ENCODE measurements around the gene PLEKHM3. TPM values are rescaled to one million over a fixed set of nuclear protein-coding genes. Genes with fewer than 3 reads are reported as not detected.
"Not testable (repeated sequence)": the region's sequence is repeated elsewhere in the genome, so short reads cannot be mapped to it uniquely, and the experiment has no call there.

Gene PLEKHM3
- total RNA-seq, 2 donors from 2014 or later = 5.2 to 15.8 TPM

DNA sequence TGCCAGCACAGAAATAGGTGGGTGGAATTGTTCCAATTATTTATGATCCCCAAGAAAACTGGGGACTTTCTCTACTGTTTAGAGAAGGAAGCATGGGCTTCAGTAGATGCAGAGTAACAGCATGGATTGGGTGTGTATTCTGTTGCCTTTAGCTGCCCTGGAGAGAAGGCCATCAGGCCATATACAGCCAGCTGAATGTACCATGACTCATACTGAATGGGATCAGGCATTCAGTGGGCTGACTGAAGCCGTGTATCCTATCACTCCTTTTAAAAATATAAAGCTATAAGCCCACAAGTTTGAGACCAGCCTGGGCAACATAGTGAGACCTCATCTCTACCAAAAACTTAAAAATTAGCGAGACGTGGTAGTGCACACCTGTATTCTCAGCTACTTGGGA lies 16.7 kb upstream of the PLEKHM3 start:
- Mint-ChIP-seq H3K36me3 (no peaks in the 10 kb centered on the region), H3K27ac (no peak overlapping the region), H3K9me3 (no peaks in the 10 kb centered on the region)
- DNase-seq (ENCODE audit: low spot score in 2 of 2) (no peak), ATAC-seq (no peak)

DNA sequence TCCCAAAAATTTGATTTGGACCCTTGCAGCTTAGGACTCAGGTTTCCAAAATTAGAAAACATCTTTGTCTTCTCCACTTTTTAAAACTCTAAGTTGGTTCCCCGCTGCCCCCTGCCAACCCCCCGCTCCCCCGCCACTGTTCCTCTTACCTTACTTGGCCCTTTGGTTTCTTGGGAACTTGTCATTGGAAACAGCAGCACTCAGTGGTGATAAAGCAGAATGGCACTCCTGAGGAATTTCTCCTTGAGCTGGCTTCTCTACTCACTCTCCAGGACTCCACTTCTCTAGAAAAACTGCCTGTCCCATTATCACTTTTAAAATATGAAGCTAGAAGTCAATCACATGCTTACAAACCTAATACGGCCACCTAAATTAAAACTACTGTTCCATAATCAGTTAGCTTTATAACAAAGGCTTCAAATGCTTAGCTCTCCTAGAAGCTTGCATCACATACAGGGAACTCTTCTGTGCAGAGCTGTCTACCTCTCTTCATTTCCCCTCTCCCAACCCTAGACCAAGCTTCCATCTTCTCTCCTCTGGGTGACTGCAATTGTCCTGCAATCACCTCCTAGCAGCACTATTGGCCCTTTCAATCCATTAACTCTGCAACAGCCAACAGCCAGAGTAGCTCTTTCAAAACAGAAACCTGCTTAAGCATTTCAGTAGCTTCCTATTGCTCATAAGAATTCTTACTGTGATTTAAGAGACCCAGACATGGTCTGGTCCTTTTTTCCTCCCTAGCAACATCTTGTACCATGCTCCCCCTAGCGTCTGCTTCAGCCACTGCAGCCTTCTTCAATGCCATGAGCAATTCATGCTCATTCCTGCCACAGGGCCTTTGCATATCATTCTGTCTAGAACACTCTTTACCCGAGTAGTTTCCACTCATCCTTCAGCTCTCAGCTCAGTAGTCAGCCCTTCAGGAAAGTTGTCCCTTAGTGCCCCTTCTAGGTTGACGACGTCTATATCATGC lies 15.2 kb upstream of the PLEKHM3 start:
- H3K27ac Mint-ChIP-seq = no peak overlapping the region
- no peaks in the 10 kb centered on the region for H3K9me3 Mint-ChIP-seq
- peak; percentile 91 to 93 for ATAC-seq
- H3K36me3 Mint-ChIP-seq = no peaks in the 10 kb centered on the region
- DNase-seq (ENCODE audit: low spot score in 2 of 2) = peak; percentile 69 to 82

DNA sequence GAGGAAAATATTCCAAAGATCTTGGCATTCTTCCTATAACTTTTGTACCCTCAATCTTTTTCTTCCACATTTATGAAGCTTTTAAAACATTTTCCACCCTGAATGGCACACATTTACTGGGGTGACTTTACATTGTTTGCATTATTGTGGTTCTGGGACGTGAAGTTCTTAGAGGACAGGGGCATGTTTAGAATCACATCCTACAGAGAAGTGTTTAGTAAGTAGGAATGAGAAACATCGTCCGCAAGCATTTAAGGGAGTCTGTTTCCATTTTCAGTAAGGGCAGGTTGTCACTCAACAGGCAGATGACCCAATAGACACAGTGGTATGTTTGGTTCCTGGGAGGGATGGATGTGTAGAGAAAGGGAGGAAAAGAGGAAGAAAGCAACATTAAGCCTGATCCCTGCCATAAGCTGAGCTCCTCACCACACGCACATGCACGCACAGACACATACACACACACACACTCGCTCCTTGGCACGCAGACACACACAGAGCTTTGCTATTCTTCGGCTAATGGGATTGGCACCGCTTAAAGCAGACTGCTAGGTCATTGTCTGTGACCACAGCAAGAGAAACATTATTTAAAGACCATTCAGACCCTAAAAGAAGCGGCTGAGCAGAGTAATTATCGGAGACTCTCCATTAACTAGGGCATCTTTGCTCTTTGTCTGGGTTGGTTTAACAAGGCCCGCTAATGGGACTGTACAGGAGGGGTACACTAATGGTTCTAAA lies 14.2 kb upstream of the PLEKHM3 start:
- no peaks in the 10 kb centered on the region for H3K9me3 Mint-ChIP-seq
- H3K36me3 Mint-ChIP-seq = no peaks in the 10 kb centered on the region
- ATAC-seq = no peak
- DNase-seq (ENCODE audit: low spot score in 2 of 2) = no peak
- H3K27ac Mint-ChIP-seq = no peak overlapping the region

DNA sequence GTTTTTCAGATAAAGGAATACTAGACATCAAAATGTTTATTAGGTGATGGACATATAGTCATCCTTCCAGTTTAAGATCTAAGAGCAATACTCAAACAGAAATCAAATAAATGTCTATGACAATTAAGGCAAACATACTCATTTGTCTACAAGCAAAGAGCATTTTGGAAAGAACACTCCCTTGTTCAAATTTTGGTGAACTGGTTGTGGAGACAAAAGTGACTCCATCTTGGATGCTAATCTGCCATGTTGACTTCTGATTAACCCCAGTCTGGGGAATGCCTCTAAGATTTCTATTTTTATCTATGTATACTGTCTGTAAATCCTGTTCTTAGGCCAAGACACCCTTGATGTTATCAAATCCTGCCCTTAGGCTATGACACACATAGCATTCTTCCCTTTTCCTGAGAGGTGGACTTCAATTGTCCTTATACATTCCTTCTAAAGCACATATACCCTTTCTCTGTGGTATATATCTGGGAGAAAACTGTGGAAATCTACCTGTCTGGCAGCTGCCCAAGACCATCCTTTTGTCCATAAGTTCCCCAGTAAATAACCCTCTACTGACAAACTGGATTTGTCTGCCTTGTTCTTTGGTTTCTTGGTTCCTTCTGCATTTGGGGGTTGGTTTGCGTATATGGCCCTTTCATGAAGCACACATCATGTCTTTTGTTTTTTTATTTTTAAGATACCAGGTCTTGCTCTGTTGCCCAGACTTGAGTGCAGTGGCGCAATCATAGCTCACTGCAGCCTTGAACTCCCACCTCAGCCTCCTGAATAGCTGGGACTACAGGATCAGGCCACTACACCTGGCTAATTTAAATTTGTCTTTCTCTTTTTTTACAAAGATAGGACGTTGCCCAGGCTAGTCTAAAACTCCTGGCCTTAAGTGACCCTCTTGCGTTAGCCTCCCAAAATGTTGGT lies 12.5 kb upstream of the PLEKHM3 start:
- Mint-ChIP-seq H3K36me3 (no peaks in the 10 kb centered on the region), H3K27ac (peak overlapping the region in 1 of 2 donors; percentile 32), H3K9me3 (no peaks in the 10 kb centered on the region)
- ATAC-seq (no peak), DNase-seq (ENCODE audit: low spot score in 2 of 2) (no peak)

DNA sequence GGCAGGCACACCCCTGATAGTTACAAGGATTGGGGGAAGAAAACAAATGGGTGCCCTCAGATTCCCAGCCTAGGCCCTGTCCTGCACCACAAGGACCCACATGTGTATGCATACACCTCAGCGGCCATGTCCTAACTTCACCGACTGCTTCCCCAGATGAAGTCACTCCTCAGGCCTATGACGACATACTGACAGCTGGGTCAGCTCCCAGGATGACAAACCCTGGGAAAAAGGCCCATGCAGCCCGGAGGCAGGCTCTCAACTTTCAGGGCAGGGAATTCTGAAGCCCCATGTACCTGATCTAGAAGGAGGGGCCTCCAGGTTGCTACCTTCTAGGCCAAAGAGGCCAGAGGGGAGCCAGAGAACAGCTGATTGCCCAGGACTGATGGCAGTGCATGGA lies 11.0 kb upstream of the PLEKHM3 start:
- Mint-ChIP-seq H3K9me3 (no peaks in the 10 kb centered on the region), H3K36me3 (no peaks in the 10 kb centered on the region), H3K27ac (no peak overlapping the region)
- ATAC-seq = no peak
- DNase-seq (ENCODE audit: low spot score in 2 of 2) = no peak

DNA sequence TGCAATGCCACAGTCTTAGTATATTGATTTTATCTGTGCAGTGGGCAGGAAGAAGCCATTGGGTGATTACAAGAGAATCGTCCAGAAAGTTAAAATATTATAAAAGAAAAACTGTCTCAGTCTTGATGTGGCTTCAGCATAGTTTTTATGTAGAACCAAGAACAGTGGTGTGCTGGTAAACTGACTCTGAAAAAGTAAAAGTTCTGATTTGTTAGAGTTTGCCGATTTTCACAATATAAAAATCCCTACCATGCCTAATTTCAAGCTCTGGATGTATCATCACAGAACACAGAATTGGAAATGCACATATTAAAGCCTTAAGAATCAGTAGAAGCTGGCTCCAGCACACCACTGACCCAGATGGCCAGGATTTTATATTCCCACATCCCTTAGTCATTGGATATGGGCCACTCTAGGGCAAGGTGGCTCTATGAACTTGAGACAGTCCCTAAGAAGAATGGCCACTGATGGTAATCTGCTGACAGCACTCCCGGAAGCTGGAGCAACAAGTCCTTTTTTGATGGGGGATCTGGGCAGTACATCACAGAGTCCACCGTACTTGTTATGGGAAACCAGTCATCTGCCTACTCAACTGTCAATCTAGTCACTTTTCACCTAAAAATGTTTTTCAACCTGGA lies 9.3 kb upstream of the PLEKHM3 start:
- no peak for DNase-seq (ENCODE audit: low spot score in 2 of 2)

DNA sequence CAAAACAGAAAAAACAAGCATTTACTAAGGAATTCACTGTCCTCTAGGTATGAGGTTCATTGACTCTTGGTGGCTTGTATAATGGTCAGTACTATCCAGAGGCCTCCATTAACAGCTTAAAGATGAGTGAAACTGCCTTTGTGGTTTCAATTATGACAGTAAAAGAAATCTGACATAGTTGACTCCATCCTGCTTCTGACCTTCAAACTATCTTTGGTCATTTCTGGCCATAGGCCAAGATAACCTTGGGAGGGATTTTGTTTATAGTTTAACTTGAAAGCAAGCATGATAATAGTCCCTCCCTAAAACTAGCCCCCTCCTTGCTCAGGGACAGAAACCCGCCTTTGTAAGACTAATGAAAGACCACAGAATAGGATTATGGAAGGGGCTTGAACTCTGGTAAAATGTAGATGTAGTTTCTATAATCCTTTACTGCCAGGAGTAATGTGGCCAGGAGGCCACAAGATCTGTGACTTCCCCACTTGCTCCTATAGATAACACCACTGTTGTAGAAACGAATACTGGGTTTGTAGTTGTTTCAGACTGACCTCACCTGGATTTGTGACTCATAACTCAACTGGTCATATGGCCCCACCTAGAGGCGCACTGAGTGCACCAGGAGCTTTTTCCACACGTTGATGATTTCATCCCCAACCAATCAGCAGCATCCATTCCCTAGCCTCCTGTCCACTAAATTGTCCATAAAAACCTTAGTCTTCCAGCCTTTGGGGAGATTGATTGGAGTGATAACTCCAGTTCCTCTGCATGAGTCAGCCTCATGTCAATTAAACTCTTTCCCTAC lies 8.6 kb upstream of the PLEKHM3 start:
- peak; percentile 93 for ATAC-seq
- no peaks in the 10 kb centered on the region for H3K36me3 Mint-ChIP-seq
- no peak overlapping the region for H3K27ac Mint-ChIP-seq
- H3K9me3 Mint-ChIP-seq = no peaks in the 10 kb centered on the region
- DNase-seq (ENCODE audit: low spot score in 2 of 2) = peak; percentile 17 to 63

More for the DNA sequence above, 9.3 kb upstream of the PLEKHM3 start:
- no peaks in the 10 kb centered on the region for H3K36me3 Mint-ChIP-seq
- no peak overlapping the region for H3K27ac Mint-ChIP-seq
- H3K9me3 Mint-ChIP-seq = no peaks in the 10 kb centered on the region
- ATAC-seq = no peak

DNA sequence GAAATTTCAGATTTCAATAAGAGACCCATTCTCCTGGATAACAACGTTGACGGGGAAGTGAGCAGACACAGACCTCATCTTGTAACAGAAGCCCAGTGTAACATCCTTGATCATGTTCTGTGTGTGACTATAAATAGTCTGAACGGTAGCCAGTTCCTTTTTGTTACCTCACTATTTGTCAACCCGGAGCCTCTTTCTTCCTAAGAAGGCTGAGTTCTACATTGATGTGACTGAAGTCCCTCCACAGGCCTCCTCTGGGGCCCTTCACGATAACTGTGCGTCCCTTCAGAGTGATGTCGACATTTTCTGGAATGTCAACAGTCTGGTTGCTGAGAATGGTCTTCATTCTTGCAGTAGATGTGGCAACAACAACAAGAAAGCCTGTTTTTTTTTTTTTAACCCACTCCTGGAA lies 6.3 kb upstream of the PLEKHM3 start:
- H3K27ac Mint-ChIP-seq = no peak overlapping the region
- no peak for ATAC-seq
- no peak for DNase-seq (ENCODE audit: low spot score in 2 of 2)
- H3K9me3 Mint-ChIP-seq = no peaks in the 10 kb centered on the region
- H3K36me3 Mint-ChIP-seq = no peaks in the 10 kb centered on the region

DNA sequence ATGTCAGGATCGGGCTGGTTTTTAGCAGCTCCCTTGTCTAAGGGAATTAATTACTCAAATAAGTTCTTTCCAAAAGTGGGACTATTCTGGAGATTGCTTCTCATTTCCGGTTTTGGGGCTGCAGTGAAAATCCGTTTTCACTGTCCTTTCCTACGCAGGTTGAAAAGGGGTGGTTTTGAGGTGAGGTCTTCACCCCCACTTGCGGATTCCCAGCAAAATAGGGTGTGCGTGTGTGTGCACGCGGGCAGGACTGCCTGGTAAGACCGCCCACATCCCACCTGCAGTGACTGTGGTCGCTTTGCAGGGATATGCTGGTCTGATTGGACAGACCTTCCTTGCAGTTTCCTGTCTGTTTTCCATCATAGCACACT lies 472 bp upstream of the PLEKHM3 start:
- DNase-seq (ENCODE audit: low spot score in 2 of 2) = peak; percentile 32 to 74
- Mint-ChIP-seq H3K27ac (peak overlapping the region; percentile 91 to 98), H3K36me3 (peaks cover 6 to 13% of the 10 kb centered on the region in 2 donors), H3K9me3 (no peaks in the 10 kb centered on the region)
- peak; percentile 52 to 80 for ATAC-seq

DNA sequence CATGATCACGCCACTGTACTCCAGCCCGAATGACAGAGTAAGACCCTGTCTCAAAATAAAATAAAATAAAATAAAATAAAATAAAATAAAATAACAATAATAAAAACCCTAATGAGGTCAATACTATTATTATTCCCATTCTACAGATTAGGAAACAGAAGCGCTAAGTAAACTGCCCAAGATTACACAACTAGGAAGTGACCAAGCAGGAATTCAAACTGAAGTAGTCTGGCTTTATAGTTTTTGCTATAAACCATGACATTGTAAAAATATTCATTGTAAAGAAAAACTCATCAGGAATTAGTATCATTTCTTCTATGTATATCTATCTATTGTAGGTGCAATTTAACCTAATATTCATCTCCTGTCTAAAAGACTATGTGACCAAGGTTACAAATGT lies 1.2 kb downstream of the PLEKHM3 start:
- H3K27ac Mint-ChIP-seq = no peak overlapping the region
- no peak for ATAC-seq

DNA sequence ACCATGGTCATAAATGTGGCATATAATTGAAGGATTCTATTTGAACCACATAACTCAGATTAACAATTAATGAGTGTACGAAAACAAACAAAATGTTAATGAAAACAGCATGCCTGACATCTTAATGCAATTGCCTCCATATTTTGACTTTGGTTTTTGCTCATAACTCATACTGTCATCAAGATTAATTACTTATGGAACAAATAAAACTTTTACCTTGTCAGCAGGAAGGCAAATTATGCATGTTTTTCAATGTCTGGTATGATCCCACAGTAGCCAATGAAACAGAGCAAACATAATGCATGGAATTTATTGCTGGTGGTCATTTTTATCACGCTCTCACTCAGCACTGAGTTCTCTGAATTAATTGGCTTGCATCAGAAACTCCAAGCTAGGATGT lies 5.1 kb downstream of the PLEKHM3 start:
- no peaks in the 10 kb centered on the region for H3K9me3 Mint-ChIP-seq
- DNase-seq (ENCODE audit: low spot score in 2 of 2) = no peak
- H3K36me3 Mint-ChIP-seq = peaks cover 9 to 13% of the 10 kb centered on the region in 2 donors
- ATAC-seq = no peak
- H3K27ac Mint-ChIP-seq = no peak overlapping the region

More for the DNA sequence above, 1.2 kb downstream of the PLEKHM3 start:
- H3K36me3 Mint-ChIP-seq = peaks cover 11 to 21% of the 10 kb centered on the region in 2 donors
- DNase-seq (ENCODE audit: low spot score in 2 of 2) = no peak
- no peaks in the 10 kb centered on the region for H3K9me3 Mint-ChIP-seq

DNA sequence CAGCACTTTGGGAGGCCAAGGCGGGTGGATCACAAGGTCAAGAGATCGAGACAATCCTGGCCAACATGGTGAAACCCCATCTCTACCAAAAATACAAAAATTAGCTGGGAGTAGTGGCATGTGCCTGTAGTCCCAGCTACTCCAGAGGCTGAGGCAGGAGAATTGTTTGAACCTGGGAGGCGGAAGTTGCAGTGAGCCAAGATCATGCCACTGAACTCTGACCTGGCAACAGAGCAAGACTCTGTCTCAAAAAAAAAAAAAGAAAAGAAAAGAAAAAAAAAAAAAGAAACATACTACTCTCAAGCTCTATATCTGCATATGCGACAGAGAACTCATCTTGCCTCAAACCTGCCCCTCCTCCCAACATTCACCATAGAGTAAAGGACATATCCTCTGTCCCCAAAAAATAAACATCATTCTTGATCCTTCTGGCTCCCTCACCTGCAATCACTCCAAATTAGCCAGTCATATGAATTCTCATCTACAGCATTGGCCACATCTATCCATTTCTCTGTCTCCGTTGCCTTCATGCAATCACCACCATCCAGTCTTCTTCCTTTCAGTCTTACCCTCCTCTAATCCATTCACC lies 7.1 kb downstream of the PLEKHM3 start:
- peak overlapping the region in 1 of 2 donors; percentile 73 for H3K27ac Mint-ChIP-seq
- H3K36me3 Mint-ChIP-seq; ATAC-seq; H3K9me3 Mint-ChIP-seq; DNase-seq (ENCODE audit: low spot score in 2 of 2): not testable (repeated sequence)

DNA sequence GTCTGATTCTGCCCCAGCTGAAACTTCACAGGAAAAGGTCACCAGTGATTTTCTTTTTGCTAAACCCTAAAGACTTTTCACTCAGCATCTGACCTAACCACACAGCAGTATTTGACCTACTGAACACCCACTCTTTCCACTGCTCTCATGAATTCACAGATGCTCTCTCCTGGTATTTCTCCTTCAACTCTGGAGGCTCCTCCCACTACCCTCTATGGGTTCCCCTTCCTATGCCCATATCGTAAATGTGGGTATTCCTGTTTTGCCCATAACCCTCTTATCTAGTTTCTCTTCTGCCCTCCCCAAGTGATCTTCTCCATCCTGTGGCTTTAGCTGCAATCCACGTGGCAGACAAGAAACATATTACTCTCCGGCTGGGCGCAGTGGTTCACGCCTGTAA lies 7.6 kb downstream of the PLEKHM3 start:
- H3K27ac Mint-ChIP-seq = peak overlapping the region; percentile 56 to 73
- H3K9me3 Mint-ChIP-seq = no peaks in the 10 kb centered on the region
- H3K36me3 Mint-ChIP-seq = peaks cover 5 to 8% of the 10 kb centered on the region in 2 donors
- ATAC-seq (peak; percentile 63 to 84), DNase-seq (ENCODE audit: low spot score in 2 of 2) (peak in 1 of 2 donors; percentile 64)

DNA sequence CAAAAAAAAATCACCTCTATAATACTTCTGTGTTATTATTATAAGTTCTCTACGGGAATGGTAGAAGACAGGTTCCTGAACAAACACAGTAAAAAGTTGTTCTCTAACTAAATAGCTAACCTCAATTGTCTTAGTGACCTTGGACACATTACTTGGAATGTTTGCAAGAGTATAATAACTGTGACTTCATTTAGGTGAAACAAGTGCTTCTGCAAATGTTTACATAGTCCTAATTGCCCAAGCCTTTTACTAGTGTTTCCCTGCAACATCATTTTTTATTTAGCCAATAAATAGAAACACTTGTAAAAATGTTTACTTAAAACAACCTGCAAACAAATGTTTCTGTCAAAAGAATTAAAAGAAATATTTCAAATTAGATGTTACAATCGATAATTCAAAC lies 9.9 kb downstream of the PLEKHM3 start:
- DNase-seq (ENCODE audit: low spot score in 2 of 2) = no peak
- no peaks in the 10 kb centered on the region for H3K9me3 Mint-ChIP-seq
- H3K36me3 Mint-ChIP-seq = peaks cover 5 to 8% of the 10 kb centered on the region in 2 donors
- no peak for ATAC-seq
- no peak overlapping the region for H3K27ac Mint-ChIP-seq

Data from activated naive CD4-positive, alpha-beta T cell treated with anti-CD3 and anti-CD28 coated beads, Interleukin-2, amount 50 U/mL, for 72 hours (primary cell).